NCI-H2196 (cell line): ENCODE measurements around the gene ALOX12.
"Not testable (repeated sequence)": the region's sequence is repeated elsewhere in the genome, so short reads cannot be mapped to it uniquely, and the experiment has no call there.

Source experiments
- DNase-seq: peaks from one replicate; lab custom pipeline; 2025; ENCODE audit not compliant: unreplicated experiment; lab: John Stamatoyannopoulos, UW

The ALOX12 gene

DNA sequence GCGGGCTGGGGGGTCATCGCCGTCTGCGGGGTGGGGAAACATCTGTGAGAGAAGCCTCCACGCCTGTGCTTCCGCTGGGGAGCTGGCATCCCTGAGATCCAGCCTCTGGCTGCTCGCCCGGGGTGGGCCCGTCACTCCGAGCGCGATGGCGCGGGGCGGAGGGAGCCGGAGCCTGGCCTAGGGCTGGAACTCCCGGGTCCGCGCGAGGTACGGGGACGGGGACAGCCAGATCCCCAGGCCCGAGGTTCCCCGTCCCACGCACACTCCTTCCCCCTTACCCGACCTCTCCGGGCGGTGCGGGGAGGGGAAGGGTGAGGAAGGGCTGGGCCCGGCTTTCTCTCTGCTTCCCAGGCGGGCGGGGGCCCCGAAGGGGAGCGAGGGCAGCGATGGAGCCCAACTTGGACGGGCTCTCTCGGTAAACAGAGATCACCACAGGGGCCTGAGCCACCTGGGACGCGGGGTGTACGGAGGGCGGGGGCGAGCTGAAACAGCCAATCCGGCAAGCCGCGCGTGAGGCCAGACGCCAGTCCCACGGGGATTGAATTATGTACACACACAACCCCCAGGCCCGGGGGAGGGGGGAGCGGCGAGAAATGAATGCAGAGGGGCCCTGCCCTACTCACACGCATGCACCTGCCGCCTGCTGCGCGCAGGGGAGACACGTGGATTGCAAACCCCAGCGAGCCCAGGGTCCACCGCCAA is 47.8 kb downstream of the ALOX12 start, which contains the start of gene SLC16A11:
SLC16A11 (minus strand) TSS at position 596 of the 702 bp plus-strand sequence; CDS start at position 17, 579 bp downstream.
- DNase-seq, result peak; percentile 35

DNA sequence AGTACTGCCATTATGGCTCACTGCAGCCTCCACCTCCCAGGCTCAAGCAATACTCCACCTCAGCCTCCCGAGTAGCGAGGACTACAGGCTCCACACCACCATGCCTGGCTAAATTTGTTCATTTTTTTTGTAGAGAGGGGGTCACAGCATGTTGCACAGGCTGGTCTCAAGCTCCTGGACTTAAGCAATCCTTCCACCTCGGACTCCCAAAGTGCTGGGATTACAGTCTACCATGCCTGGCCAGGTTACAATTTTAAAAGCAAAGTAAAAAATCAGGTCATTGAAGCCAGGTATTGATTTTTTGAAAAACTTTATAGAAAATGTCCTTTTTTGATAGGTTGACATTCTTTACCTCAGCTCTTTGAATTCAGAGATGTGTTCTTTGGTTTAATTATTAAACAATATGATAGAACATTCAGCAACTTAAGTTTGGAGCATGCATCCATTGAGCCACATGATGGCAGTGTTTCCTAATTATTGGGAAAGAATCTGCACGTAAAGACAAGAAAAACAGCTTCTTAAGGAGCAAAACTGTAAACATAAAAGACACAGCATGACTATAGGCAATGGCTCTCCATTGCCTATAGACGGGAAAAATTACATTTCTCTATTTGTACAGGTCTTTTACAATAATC is 49.8 kb downstream of the ALOX12 start:
- DNase-seq, result peak; percentile 25

DNA sequence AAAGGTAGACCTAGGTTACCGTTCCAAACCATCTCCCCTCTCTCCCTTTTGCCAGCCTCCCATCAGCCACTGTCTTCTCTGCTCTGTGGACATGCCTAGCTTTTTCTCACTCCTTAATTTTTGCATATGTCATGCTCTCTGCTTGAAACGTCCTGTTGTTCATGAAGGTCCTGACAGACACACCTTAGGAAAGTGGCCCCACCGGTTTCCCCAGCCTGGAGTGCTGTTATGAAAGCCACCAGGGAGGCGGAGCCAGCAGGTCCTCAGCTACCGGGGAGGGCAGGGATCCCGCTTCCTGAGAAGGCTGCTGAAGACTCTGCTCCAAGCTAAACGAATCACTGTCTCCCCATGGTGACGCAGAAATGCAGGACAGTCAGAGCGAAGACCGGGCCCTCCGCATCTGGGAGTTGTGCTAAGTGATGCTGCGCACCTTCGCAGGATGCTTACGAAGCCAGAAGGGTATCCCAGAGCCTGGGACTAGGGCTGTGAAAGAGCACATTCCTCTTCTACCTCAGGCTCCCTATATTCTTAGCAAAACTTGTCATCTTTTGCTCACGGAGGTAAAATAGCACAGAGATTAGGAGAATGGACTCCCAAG is 50.4 kb downstream of the ALOX12 start:
- peak; percentile 51 for DNase-seq

DNA sequence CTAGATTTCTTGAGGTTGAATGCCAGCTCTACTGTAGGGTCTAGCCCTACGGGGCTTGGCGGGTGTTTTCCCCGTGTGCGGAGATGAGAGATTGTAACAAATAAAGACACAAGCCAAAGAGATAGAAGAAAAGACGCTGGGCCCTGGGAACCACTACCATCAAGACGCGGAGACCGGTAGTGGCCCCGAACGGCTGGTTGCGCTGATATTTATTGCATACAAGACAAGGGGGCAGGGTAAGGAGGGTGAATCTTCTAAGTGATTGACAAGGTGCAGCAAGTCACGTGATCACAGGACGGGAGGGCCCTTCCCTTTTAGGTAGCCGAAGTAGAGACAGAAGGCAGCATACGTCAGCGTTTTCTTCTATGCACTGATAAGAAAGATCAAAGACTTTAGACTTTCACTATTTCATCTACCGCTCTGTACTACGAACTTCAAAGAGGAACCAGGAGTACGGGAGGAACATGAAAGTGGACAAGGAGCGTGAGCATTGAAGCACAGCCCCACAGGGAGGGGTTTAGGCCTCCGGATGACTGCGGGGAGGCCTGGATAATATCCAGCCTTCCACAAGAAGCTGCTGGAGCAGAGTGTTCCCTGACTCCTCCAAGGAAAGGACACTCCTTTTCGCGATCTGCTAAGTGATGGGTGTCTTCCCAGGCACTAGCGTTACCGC is 51.0 kb downstream of the ALOX12 start:
- not testable (repeated sequence) for DNase-seq

DNA sequence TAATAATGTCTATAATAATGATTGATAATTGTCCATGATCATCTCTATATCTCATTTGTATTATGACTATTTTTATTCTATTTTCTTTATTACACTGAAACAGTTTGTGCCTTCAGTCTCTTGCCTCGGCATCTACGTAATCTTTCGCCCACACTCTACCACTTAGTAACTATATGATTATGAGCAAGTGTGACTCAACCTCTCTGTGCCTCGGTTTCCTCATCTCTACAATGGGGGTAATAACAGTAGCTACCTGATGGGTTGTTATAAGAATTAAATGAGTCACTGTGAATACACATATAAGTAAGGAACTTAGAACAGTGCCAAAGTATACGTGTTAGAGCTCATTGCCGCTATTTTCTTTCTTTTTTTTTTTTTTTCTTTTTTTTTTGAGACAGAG is 51.7 kb downstream of the ALOX12 start:
- DNase-seq, result no peak

DNA sequence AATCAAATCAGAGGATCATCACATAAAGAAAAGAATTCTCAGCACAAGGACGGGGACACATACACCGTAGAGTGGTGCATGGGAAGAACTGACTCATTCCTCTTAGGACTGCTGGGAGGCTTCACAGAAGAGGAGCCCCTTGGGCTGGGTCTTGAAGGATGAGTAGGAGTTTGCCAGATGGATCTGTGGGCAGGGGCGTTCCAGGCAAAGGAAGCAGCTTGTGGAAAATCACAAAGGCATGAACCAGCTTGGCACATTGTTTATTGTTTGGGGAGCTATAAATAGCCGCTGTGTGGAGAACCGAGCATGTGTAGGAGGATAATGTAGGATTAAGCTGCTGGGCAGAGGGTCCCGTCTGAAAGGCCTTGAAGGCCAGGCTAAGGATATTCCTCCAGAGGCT is 53.1 kb downstream of the ALOX12 start:
- DNase-seq, result no peak

DNA sequence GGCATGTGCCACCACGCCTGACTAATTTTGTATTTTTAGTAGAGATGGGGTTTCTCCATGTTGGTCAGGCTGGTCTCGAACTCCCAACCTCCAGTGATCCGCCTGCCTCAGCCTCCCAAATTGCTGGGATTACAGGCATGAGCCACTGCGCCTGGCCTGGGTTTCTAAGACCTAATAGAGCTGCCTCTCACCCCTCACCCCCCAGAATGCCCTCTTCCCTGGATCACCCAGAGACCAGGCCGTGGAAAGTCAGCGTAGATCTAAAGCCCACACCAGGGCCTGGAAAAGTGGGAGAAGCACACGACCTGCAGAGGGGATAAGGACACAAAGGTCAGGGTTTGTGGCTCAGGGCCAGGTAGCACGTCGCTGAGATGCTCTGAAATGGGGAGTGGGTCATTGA is 54.7 kb downstream of the ALOX12 start:
- DNase-seq, result not testable (repeated sequence)

DNA sequence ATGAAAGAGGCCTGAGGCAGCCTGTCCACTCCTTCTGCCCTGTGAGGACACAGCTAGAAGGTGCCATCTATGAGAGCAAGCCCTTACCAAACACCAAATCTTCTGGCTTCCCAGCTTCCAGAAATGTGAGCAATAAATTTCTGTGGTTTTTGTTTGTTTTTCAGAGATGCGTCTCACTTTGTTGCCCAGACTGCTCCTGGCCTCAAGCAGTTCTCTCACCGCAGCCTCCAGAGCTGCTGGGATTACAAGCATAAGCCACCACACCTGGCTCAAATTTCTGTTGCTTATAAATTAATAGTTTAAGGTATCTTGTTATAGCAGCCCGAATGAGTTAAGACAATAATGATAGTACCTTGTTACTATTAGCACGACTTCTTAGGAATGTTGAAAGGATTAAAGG is 60.5 kb downstream of the ALOX12 start:
- no peak for DNase-seq

DNA sequence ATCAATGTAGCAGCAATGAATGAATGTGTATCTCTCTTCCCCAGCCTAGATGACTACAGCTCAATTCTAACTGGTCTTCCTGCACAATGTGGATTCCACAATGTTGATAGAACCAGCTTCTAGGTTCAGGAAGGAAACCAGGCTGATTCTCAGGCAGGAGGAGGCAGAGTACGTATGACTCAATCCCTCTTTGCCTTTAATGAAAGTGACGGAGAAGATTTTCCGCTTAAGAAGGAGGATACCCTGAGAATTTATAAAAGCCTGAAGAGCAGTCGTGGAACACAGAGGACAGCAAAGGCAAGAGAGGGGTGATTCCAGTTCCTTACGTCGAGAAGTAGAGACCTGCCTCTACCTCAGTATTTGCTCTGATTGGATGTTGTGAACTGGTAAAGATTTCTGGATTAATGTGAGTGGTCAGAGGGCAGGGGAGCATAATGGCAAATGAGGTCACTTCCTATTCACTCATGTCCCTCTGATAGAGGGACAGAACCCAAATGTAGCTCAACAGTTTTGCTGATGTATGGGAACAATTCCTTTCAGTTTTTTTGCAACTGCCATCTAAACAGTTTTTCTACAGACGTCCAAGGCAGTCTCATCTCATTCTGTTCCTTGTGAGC is 63.1 kb downstream of the ALOX12 start:
- no peak for DNase-seq
